ENCODE data around the gene PCDH9. TPM values are rescaled to one million over a fixed set of nuclear protein-coding genes. Genes with fewer than 3 reads are reported as not detected.
A peak's percentile ranks its signal among the peaks of the same experiment; 100 is the strongest.

Gene PCDH9
- total and polyA plus RNA-seq, 2 of the 4 experiments (the other 2 are of a cell fraction): 2.2 to 10.2 TPM

DNA sequence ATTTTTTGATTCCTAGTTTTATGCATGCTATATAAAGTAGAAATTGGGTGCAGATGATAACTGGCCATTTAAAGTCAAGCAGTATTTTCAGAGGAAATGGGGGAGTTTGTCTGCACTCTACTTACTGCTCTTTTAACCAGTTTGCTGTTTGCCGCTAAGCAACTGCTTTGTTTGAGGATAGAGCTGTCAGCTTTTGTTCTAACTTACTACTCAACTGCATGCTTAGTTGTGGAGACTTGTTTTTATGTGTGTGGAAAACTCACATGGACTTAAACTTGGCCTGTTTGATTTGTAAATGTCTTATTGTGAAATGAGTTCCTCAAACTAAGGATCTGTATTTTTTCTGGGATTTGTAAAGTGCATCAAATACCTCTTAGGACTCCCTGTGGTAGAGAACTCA is 591.1 kb downstream of the PCDH9 start:
- no peak overlapping the region for H2BK15ac ChIP-seq (ENCODE audit: low read depth, low read length)
- no peak overlapping the region for H2AK5ac ChIP-seq (ENCODE audit: low read depth, low read length)
- H2BK20ac ChIP-seq (ENCODE audit: low read depth, low read length): no peak overlapping the region
- H3K79me1 ChIP-seq (ENCODE audit: low read depth in 1 of 2, low read length in 2 of 2): no peaks in the 10 kb centered on the region
- in situ Hi-C loops (cut with MboI; ENCODE audit: low sequenced_read_pairs): no loop called here
- H3K14ac ChIP-seq (replicated peaks; ENCODE audit: low read depth, low read length): no peak overlapping the region
- ChIA-PET POLR2A (ENCODE audit: unreplicated experiment) (no interaction called here), CTCF (no interaction called here)
- H3K9ac ChIP-seq (ENCODE audit: low read depth, low read length): no peak overlapping the region
- H3K27me3 ChIP-seq (ENCODE audit: control insufficient read depth, insufficient read depth, low read length): no peaks in the 10 kb centered on the region
- H4K20me1 ChIP-seq (ENCODE audit: insufficient read depth, low read length): no peaks in the 10 kb centered on the region
- BruUV-seq (replicated peaks): no TSS peak
- H3K56ac ChIP-seq (ENCODE audit: extremely low read depth, insufficient read depth, low read length): no peak overlapping the region
- 0 out of 2 replicates have a peak, but pooled peaks cover 4% of the 10 kb centered on the region for H3K9me1 ChIP-seq (ENCODE audit: insufficient read depth, low read length)
- H3K4me1 ChIP-seq (ENCODE audit: control insufficient read depth, insufficient read depth, low read length): peaks cover 5% of the 10 kb centered on the region; the same call in 1 of the 2 replicates
- no peak overlapping the region for H3K4me2 ChIP-seq (ENCODE audit: low read depth, low read length)
- no peak overlapping the region for H4K5ac ChIP-seq (ENCODE audit: low read depth, low read length)
- WGBS, 2 experiments (ENCODE audit: extremely low coverage in 2 of 2, insufficient read length in 1 of 2): no CpG with 5 or more reads among the region's 1 CpG
- TF ChIP-seq RCOR1 (IDR thresholded peaks at IDR 0.05; ENCODE audit: insufficient replicate concordance, low read length) (no peak), RAD21 (IDR thresholded peaks at IDR 0.05; ENCODE audit: low read length) (no peak), BHLHE40 (IDR thresholded peaks at IDR 0.05; ENCODE audit: low read depth, low read length) (no peak), MAFK (IDR thresholded peaks at IDR 0.05; ENCODE audit: low read depth, low read length) (no peak), FOS (IDR thresholded peaks at IDR 0.05; ENCODE audit: low read depth, low read length) (no peak), NFE2L2 (IDR thresholded peaks at IDR 0.05; ENCODE audit: low read depth, low read length) (no peak), CHD1 (IDR thresholded peaks at IDR 0.05; ENCODE audit: low read depth, low read length) (no peak), CEBPB (IDR thresholded peaks at IDR 0.05; ENCODE audit: low read depth, low read length) (no peak), POLR2A (IDR thresholded peaks at IDR 0.05; ENCODE audit: low read depth, low read length) (no peak), MAZ (IDR thresholded peaks at IDR 0.05; ENCODE audit: borderline replicate concordance, low read depth, low read length) (no peak), SMC3 (IDR thresholded peaks at IDR 0.05; ENCODE audit: low read depth, low read length) (no peak)
- TF ChIP-seq, protein P1, sequence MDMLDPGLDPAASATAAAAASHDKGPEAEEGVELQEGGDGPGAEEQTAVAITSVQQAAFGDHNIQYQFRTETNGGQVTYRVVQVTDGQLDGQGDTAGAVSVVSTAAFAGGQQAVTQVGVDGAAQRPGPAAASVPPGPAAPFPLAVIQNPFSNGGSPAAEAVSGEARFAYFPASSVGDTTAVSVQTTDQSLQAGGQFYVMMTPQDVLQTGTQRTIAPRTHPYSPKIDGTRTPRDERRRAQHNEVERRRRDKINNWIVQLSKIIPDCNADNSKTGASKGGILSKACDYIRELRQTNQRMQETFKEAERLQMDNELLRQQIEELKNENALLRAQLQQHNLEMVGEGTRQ (IDR thresholded peaks at IDR 0.05; ENCODE audit: low read depth, low read length): no peak
- TF ChIP-seq, protein P2, sequence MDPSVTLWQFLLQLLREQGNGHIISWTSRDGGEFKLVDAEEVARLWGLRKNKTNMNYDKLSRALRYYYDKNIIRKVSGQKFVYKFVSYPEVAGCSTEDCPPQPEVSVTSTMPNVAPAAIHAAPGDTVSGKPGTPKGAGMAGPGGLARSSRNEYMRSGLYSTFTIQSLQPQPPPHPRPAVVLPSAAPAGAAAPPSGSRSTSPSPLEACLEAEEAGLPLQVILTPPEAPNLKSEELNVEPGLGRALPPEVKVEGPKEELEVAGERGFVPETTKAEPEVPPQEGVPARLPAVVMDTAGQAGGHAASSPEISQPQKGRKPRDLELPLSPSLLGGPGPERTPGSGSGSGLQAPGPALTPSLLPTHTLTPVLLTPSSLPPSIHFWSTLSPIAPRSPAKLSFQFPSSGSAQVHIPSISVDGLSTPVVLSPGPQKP (IDR thresholded peaks at IDR 0.05; ENCODE audit: borderline replicate concordance, low read depth, low read length): no peak
- TF ChIP-seq, protein P3, sequence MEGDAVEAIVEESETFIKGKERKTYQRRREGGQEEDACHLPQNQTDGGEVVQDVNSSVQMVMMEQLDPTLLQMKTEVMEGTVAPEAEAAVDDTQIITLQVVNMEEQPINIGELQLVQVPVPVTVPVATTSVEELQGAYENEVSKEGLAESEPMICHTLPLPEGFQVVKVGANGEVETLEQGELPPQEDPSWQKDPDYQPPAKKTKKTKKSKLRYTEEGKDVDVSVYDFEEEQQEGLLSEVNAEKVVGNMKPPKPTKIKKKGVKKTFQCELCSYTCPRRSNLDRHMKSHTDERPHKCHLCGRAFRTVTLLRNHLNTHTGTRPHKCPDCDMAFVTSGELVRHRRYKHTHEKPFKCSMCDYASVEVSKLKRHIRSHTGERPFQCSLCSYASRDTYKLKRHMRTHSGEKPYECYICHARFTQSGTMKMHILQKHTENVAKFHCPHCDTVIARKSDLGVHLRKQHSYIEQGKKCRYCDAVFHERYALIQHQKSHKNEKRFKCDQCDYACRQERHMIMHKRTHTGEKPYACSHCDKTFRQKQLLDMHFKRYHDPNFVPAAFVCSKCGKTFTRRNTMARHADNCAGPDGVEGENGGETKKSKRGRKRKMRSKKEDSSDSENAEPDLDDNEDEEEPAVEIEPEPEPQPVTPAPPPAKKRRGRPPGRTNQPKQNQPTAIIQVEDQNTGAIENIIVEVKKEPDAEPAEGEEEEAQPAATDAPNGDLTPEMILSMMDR (conservative IDR thresholded peaks at IDR 0.05; ENCODE audit: low read depth, low read length): no peak
- H3K4me3 ChIP-seq (ENCODE audit: insufficient read depth, low read depth, low read length): no peak overlapping the region
- intact Hi-C loops (cut with micrococcal nuclease): no loop called here
- no peak overlapping the region for H2AFZ ChIP-seq (replicated peaks; ENCODE audit: low read length, poor library complexity)
- dilution Hi-C loops (cut with HindIII; ENCODE audit: low sequenced_read_pairs, unreplicated experiment): no loop called here
- no peak overlapping the region for H4K8ac ChIP-seq (ENCODE audit: low read depth in 2 of 2, low read length in 2 of 2)
- no peak for DNase-seq
- no peak for ATAC-seq (ENCODE audit: low read depth)
- no peak overlapping the region for H3K23ac ChIP-seq (ENCODE audit: low read depth, low read length)
- peak overlapping the region; percentile 23; the same call in 1 of the 2 replicates for H2BK120ac ChIP-seq (ENCODE audit: low read depth, low read length)
- H3K9me3 ChIP-seq (ENCODE audit: control insufficient read depth, insufficient read depth, low read length): no peaks in the 10 kb centered on the region
- no peak overlapping the region for H2BK5ac ChIP-seq (ENCODE audit: low read depth, low read length, poor library complexity, severe bottlenecking)
- H4K91ac ChIP-seq (ENCODE audit: insufficient read depth, low read depth, low read length): no peak overlapping the region
- peak overlapping the region; percentile 52; the same call in 1 of the 2 replicates for H3K18ac ChIP-seq (ENCODE audit: low read depth, low read length)
- no peak overlapping the region for H3K4ac ChIP-seq (ENCODE audit: low read depth, low read length)
- no peak overlapping the region for H3K27ac ChIP-seq (ENCODE audit: insufficient read depth, low read length)
- no peaks in the 10 kb centered on the region for H3K36me3 ChIP-seq (ENCODE audit: control insufficient read depth, insufficient read depth, low read length)
- no peak overlapping the region for H2AK9ac ChIP-seq (replicated peaks; ENCODE audit: low read depth, low read length, poor library complexity)

All from IMR-90 (cell line).